ENCODE measurements around the gene P2RY12.
A peak's percentile ranks its signal among the peaks of the same experiment; 100 is the strongest.

P2RY12 gene

GRCh38 chr3:151357463-151357850, 27.1 kb downstream of the P2RY12 start:
- H3K4me3 ChIP-seq (replicated peaks; ENCODE audit: low read depth, low read length) = no peak overlapping the region
- DNase-seq (ENCODE audit: low read depth) = no peak
- no peak for TF ChIP-seq CTCF (IDR thresholded peaks at IDR 0.05; ENCODE audit: low read length, missing control alignments)

- no peak for TF ChIP-seq CTCF (IDR thresholded peaks at IDR 0.05; ENCODE audit: low read length, missing control alignments)
- DNase-seq (ENCODE audit: low read depth) = peak; percentile 20
- no peak overlapping the region for H3K4me3 ChIP-seq (replicated peaks; ENCODE audit: low read depth, low read length)
These were observed 27.6 kb downstream of the P2RY12 start for GRCh38 chr3:151356794-151357462.

- no peak for DNase-seq (ENCODE audit: low read depth)
- no peak overlapping the region for H3K4me3 ChIP-seq (replicated peaks; ENCODE audit: low read depth, low read length)
- no peak for TF ChIP-seq CTCF (IDR thresholded peaks at IDR 0.05; ENCODE audit: low read length, missing control alignments)
These were observed 32.9 kb downstream of the P2RY12 start for GRCh38 chr3:151351648-151352047.

DNA sequence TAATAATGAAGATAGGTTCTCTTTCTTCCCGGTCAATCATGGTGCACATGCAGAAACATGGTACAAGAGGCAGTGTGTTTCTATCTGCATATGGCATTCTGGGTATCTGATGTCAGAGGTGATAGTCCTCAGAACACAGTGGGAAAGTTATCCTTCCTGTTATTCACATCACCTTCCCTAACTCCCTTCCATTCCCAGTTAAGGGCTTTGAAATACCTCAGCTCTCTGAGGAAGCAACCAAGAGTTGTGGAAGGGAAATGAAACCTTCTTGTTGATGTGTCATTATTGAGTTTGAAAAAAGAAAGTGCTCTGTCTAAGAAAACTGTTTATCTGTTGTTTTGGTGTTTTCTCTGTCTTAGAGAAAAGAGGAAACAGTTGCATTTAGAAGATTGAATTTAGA, 33.3 kb downstream of the P2RY12 start:
- no peak overlapping the region for H3K4me3 ChIP-seq (replicated peaks; ENCODE audit: low read depth, low read length)
- DNase-seq (ENCODE audit: low read depth) = no peak
- TF ChIP-seq CTCF (IDR thresholded peaks at IDR 0.05; ENCODE audit: low read length, missing control alignments) = no peak

GRCh38 chr3:151350656-151351055, 33.9 kb downstream of the P2RY12 start:
- no peak for TF ChIP-seq CTCF (IDR thresholded peaks at IDR 0.05; ENCODE audit: low read length, missing control alignments)
- no peak overlapping the region for H3K4me3 ChIP-seq (replicated peaks; ENCODE audit: low read depth, low read length)
- DNase-seq (ENCODE audit: low read depth) = no peak

DNA sequence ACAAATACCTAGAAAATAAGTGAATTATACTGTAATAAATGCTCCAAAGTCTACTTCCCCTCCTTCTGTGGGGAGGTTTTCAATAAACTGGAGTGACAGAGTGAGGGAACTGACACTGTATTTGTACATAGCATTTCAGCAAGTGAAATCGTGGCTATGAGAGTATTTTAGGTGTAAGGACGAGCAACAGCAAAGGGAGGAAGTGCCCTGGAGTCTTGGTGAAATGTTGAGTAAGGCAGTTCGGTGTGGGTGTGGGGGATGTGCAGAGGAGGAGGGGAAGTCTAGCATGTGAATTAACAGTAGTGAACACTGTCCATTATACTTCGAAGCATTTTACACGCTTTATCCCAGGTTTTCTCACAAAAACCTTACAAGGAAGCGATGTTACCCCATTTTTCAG, 37.1 kb downstream of the P2RY12 start:
- TF ChIP-seq CTCF (IDR thresholded peaks at IDR 0.05; ENCODE audit: low read length, missing control alignments) = no peak
- DNase-seq (ENCODE audit: low read depth) = no peak
- H3K4me3 ChIP-seq (replicated peaks; ENCODE audit: low read depth, low read length) = no peak overlapping the region

DNA sequence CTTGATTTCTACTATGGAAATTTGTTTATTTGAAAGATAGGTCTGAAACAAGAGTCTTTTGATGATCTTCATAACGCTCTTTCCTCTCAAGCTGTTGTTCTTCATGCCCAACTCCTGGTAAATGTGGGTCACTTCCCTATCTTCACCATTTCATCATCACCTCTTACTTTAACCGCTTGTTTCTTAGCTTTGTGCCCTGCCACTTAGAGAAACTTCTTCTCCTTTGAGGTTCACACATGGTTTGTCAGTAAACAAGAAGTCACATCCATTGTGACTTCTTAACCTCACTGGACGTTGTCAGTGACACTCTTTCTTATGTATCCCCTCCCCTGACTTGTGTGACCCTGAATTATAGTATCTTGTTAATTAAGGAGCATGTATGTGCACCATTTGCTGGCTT, 38.3 kb downstream of the P2RY12 start:
- no peak for TF ChIP-seq CTCF (IDR thresholded peaks at IDR 0.05; ENCODE audit: low read length, missing control alignments)
- H3K4me3 ChIP-seq (replicated peaks; ENCODE audit: low read depth, low read length) = no peak overlapping the region
- no peak for DNase-seq (ENCODE audit: low read depth)
